Stimulated activated CD4-positive, alpha-beta T cell treated with anti-CD3 and anti-CD28 coated beads, Interleukin-12 subunit alpha, Interleukin-12 subunit beta, amount 100 ng/mL, for 4 hours (primary cell): ENCODE measurements around the gene UTP11.
"Not testable (repeated sequence)": the region's sequence is repeated elsewhere in the genome, so short reads cannot be mapped to it uniquely, and the experiment has no call there.

ENCODE experiments used
- DNase-seq: peaks from one replicate; pipeline ENCODE4 v3.0.0-alpha.2; 2020

UTP11 gene

DNA sequence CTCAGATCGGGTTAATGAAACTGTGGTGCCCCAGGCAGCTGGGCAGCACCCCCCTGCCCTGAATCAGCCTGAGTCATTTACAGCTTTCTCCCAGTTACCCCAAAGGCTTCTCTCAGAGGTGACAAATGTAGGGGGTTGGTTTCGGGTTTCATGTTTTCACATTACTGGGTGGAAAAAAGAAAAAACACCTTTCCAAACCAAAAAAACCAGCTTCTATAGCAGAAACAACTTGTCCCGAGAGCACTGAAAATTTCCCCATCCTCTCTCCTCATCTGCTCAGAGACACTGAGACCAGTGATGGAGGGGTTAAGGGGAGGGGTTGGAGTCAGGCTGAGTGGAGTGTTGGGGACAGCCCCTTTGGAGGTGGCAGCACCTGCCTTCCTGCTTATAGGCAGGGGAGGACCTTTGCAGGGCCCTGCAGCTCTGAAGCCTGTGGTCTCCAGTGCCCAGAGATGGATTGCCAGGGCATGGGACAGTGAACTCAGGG lies 15.6 kb downstream of the UTP11 start:
- DNase-seq, result peak; percentile 66

DNA sequence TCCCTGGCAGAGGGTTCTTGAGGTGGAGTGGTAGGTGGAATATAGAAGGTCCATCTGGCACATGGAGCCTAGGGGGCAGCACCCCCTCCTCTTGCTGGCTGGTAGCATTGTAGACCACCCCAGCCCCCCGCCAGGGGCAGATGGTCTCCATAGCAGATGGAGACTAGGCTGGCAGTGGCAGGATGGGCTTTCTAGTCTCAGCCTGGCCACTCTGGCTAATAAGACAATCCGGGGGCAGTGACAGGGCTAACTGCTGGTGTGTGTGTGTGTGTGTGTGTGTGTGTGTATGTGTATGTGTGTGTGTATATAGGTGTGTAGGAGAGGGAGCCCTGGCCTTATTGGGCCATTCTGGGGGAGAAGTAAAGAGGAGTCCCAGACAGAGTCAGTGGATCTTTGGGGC lies 16.1 kb downstream of the UTP11 start:
- DNase-seq, result no peak

DNA sequence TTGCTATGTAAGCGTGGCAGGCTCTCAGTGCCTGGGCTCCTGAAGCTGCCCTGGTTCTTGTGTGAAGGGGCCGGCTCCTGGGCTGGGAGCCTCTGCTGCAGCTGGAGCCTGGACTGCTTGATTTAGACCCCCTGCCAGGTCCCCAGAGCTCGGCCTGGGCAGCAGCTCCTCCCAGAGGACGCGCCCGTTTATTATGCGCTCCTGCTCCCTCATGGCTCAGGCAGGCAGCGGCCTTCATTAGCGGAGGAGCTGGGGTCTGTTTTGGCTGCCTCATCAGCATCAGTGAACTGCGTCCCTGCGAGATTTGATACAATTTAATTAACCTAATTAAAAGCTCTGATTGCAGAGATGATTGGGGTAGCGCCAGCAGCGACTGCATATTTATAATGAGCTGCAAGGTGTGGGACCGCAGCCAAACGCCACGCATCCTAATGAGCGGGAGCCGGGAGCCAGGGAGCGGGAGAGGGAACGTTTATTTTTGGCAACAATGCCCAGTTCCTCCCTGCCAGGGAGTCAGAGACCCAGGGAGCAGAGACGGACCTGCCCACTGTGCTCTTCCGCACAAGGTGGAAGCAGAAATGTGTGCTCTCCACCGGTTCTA lies 16.6 kb downstream of the UTP11 start:
- DNase-seq, result no peak

GRCh38 chr1:38029685-38030511 lies 17.4 kb downstream of the UTP11 start:
- DNase-seq, result peak; percentile 74

GRCh38 chr1:38030596-38031512 lies 18.3 kb downstream of the UTP11 start:
- DNase-seq, result no peak

DNA sequence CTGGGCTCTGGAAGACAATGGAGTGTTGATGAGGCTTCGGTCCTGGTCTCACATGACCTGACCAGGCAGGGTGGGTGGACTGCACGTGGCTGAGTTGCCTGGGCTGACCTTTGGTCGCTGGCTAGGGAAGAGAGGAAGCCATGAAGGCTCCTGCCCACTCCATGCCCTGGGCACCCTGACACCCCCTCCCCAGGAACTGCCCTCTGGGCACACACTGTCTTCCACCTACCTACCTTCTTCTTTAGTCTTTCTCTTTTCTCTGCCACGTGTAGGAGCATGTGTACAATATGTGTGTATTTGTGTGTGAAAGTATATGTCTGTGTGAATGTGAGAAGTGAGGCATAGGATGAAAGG lies 19.0 kb downstream of the UTP11 start:
- DNase-seq, result no peak

GRCh38 chr1:38032992-38033391 lies 20.5 kb downstream of the UTP11 start:
- not testable (repeated sequence) for DNase-seq

DNA sequence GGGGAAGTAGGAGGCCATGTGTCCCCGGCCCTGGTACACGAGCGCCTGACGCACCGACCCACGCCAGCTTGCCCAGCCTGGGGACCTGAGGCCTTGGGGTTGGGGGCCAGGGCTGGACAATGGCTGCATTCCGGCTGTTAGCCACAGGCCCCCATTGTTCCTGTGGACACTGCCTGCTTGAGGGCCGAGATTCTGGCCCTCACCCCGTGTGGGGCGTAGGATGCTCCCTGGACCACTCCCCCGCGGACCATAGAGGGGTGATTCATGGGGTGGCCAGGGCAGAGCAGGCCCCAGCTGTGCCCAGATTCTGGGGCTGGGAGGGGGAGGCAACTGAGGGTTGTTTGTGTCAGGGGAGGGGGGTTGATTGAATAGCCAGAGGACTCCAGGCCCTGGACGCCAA lies 22.3 kb downstream of the UTP11 start:
- no peak for DNase-seq

DNA sequence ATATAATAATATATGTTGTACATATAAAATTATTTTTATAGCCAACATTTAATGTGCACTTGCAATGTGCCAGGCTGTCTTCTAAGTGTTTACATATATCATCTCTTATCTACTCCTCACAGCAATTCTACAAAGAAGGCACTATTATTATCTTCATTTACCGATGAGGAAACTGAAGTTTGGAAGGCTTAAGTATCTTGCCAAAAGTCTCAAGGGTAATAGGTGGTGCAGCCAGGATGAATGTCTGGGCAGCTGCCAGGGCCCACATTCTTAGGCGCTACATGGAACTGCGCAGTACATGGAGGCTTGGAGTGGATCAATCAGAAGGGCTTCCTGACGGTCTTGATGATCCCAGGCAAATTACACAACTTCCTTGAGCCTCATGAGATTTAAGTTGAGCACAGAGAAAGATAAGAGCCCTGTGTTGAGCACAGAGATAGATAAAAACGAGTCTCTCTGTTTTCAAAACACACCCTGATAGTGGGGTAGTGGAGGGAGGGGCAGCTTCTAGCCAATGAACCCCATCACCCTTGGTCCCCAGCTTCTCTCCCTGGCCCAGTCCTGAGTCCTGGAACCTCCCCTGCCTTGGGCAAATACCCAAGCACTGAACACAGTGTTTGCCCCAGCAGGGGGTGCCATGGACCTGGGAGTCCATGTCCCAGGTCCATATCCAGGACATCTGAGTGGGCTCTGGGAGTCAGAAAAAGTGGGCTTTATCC lies 24.8 kb downstream of the UTP11 start:
- DNase-seq, result no peak

- DNase-seq, result no peak
These were observed 26.3 kb downstream of the UTP11 start for GRCh38 chr1:38038861-38039260.

- DNase-seq, result no peak
These were observed 27.0 kb downstream of the UTP11 start for GRCh38 chr1:38039331-38040088.

DNA sequence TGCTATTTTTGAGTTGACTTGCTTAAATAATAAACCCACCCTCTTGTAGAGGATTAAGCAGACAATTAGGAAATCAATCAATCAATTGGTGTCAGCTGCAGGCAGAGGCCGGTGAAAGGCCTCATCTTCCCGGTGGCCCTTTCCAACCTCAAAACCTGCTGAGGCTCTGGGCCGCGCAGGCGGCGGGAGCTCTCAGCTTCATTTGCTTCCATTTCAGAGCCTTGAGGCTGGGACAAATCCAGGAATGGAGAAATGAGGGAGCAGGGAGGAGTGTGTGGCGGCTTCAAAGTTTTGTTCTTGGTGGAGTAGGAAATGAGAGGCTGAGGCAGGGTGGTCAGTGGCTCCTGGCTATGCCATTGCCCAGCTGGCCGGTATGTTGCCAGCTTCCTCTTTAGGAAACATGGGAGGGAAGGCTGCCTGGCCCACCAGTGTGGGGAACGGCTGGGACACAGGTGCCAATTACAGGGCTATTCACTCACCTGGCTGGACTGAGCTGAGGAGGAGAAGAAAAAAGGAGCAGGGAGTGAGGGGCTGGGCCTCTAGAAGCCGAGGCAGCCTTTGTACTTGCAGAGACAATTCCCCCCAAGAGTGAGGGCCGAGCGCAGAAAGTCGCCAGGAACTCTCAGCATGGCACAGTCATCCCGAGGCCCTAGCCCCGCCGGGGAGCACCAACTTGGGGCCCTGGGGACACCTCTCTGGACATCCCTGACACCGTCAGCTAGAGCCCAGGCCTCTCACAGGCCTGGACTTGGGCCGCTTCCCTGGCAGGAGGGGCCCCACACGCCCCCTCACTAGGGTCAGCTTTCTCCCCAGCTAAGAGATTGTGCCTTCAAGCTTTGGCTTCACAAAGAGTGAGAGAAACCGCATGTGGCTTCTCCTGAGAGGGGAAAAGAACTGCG lies 29.7 kb downstream of the UTP11 start:
- DNase-seq, result no peak

DNA sequence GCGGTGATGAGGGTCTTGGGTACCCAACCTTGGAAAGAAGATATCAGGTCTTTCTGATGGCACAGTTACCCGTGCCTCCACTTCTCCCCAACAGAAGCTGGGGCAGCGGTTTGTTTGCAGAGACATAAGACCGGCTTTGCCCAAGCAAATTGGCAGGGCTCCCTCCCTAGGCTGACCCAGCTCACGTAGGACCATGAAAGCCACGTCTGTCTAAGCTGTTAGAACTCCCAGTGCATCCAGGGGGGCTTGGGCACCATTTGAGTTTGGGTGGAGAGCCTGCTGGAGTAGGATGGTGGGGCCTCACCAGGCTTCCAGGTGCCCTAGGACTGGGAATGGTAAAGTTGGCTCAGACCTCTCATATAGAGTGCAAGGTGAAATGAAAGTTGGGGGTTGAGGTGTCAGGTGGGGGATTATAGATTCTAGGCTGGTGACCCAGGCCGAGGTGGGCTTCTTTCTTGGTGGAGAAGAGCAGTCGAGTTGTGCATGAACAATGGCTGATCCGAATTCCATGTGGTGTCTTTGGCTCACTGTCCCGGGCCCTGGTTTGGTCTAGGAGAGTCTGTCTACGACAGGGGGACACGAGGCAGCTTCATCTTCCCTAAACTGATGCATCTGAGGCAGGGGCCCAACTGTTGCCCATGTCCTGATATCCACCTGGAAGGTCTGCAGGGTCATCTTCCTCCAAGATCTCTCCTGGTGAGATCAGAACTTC lies 30.7 kb downstream of the UTP11 start:
- DNase-seq, result no peak

GRCh38 chr1:38044221-38045215 lies 32.0 kb downstream of the UTP11 start:
- no peak for DNase-seq

DNA sequence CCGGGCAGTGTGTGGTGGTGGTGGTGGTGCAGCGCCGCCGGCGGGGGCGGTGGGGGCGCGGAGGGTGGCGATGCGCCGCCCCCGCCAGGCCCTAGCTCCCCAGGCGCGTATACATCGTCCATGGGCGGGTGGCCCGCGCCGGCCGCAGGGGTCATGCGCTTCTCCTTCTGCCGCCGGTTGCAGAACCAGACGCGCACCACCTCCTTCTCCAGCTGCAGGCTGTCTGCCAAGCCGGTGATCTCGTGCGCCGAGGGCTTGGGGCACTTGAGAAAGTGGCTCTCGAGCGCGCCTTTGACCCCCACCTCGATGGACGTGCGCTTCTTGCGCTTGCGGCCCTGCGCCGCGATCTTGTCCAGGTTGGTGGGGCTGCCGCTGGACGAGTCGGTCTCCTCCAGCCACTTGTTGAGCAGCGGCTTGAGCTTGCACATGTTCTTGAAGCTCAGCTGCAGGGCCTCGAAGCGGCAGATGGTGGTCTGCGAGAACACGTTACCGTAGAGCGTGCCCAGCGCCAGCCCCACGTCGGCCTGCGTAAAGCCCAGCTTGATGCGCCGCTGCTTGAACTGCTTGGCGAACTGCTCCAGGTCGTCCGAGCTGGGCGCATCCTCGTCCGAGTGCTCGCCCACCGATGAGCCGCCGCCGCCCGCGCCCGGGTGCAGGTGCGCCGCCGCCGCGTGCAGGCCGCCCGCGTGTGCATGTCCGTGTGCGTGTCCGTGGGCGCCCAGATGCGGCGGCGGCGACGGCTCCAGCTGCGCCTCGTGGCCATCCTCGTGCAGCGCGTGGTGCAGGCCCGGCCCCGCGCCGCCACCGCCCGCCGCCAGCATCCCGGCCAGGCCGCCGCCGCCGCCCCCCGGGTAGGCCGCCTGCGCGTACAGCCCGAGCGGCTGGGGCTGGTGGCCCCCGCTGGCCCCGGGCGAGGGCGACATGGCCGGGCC lies 33.1 kb downstream of the UTP11 start:
- no peak for DNase-seq

DNA sequence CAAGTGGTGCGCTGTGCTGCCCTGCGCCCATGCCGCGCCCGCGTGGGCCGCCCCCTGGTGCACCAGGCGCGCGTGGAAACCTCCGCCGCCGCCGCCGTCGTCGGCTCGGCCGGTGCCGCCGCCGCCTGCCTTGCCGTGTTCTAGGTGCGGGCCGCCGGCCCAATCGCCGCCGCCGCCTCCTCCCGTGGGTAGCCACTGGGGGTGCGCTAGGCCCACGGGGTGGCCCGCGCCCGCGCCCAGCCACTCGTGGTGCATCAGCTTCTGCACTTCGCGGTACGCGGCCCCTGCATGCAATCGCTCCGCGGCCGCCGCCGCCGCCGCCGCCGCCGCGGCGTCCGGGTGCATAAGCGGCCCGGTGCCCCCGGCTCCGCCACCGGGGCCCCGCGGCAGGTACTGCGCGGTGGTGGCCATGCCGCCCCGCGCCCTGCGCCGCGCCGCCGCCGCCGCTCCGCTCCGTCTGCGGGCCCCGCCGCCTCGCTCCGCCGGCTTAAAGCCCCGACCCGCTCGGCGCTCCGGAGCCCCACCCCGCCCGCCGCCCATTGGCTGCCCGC lies 33.9 kb downstream of the UTP11 start, which contains the start of gene POU3F1:
Gene POU3F1, minus strand, starts transcription at position 461 of the 551 bp plus-strand sequence. Its CDS starts 50 bp downstream, at position 411.
- no peak for DNase-seq
